AG10803 (cell line): Measurements from ENCODE around the gene KCNMB4.

Experiments
- DNase-seq: peaks from one replicate; pipeline ENCODE4 v3.0.0; 2010; ENCODE audit warnings: low read depth
- H3K4me3 ChIP-seq: 2 replicates; pipeline ENCODE4 v1.5.1; 2011; ENCODE audit warnings: mild to moderate bottlenecking, low read length, control low read depth
- TF ChIP-seq, protein P1 (sequence below): conservative IDR thresholded peaks from 2 replicates; pipeline ENCODE4 v1.5.1; 2011; ENCODE audit warnings: mild to moderate bottlenecking, low read length, control low read depth, inconsistent platforms

The KCNMB4 gene

DNA sequence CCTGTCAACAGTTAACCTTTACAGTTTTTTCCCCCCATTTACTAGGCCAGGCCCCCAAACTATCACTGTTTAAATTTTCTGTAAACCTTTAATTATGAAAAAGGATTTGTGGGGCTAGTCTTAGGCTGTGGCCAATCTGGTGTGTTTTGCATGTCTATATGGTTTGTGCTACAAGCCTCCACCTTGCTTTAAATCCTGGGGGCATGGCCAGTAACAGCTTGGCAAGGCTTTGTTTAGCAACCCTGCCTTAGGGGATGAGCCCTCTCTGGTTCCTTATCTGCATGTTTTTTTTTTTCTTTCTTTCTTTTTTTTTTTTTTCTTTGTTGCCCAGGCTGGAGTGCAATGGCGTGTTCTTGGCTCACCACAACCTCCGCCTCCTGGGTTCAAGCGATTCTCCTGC is 102.7 kb downstream of the KCNMB4 start:
- no peak overlapping the region for H3K4me3 ChIP-seq
- TF ChIP-seq, protein P1, sequence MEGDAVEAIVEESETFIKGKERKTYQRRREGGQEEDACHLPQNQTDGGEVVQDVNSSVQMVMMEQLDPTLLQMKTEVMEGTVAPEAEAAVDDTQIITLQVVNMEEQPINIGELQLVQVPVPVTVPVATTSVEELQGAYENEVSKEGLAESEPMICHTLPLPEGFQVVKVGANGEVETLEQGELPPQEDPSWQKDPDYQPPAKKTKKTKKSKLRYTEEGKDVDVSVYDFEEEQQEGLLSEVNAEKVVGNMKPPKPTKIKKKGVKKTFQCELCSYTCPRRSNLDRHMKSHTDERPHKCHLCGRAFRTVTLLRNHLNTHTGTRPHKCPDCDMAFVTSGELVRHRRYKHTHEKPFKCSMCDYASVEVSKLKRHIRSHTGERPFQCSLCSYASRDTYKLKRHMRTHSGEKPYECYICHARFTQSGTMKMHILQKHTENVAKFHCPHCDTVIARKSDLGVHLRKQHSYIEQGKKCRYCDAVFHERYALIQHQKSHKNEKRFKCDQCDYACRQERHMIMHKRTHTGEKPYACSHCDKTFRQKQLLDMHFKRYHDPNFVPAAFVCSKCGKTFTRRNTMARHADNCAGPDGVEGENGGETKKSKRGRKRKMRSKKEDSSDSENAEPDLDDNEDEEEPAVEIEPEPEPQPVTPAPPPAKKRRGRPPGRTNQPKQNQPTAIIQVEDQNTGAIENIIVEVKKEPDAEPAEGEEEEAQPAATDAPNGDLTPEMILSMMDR: no peak
- DNase-seq: no peak

DNA sequence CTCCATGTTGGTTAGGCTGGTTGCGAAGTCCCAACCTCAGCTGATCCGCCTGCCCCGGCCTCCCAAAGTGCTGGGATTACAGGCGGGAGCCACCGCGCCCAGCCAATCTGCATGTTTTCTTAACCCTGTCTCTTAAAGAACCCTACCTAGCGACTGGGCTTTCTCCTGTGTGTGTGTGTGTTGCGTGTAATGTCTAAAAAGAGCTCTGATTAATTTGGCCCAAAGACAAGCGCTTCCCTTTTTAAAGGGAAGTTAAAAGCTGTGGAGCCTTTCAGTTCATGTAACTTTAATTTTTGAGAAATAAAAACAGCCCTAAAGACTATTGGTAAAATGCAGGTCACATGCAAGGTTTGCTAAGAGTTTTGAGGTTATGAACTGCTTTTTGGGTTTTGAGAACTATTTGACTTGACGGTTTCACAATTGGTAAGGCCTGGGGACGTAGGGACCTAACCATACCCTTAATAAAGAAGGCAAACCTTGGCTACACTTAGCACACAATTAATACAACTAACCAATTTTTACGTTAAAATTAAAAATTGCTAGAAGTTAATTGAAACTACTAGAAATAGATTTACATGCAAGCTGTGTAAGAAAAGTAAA is 103.2 kb downstream of the KCNMB4 start:
- TF ChIP-seq, protein P1: no peak
- no peak for DNase-seq
- H3K4me3 ChIP-seq: no peak overlapping the region

DNA sequence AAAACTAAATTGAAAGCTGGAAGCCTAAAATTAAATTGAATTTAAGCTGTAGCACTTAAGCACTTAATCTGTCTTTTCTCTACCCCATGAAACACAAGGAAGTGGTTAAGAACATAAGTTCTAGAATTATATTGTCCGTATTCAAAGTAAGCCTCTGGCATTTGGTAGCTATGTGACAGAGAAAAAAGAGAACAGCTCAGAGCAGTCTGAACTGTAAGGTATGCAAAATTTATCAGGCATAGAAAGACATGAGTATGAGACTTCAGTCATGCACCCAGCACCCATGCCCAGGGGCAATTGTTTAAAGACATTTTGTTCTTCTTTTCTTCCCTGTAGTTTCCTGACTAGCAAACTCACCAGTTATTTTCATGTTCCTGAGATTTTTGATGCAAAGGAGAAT is 116.7 kb downstream of the KCNMB4 start:
- no peak overlapping the region for H3K4me3 ChIP-seq
- TF ChIP-seq, protein P1: no peak
- no peak for DNase-seq
